ENCODE data around the gene ANTKMT. TPM values are rescaled to one million over a fixed set of nuclear protein-coding genes. Genes with fewer than 3 reads are reported as not detected.

ANTKMT gene
- total RNA-seq, 4 donors from 2014 or later: 13.0 to 29.4 (median 23.8) TPM

DNA sequence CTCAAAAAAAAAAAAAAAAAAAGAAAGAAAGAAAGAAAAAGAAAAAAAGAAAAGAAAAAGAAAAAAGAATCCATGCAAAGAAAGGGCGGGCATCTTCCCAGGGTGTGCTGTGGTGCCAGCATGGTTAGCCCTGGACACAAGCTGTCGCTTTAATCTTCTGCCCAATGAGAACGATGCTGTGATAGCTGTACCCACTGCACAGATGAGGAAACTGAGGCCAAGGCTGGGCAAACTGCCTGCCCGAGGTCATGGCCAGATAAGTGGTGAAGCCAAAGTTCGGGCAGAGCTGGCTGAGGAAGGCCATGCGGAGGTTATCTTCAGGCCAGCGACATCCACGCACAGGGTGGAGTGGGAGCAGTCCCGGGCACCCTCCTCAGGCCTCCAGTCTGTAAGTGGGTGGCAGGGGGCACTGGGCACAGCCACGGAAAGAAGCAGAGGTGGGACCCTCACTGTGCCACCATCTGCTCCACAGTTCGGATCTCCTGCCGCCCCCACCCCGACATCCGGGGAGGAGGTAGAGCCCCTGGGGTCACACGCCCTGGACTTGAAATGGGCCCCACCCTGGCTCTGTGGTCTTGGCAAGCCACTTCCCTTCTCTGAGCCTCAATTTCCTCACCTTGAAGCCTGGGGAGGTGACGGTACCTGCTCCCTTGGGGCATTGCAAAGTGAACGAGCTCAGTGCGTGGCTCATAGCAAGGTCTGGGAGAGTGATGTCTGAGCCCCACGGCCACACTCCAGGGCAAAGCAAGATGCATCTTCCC, 21.9 kb upstream of the ANTKMT start:
- peaks cover 98% of the 10 kb centered on the region for H3K27me3 ChIP-seq
- DNase-seq (ENCODE audit: low spot score in 2 of 2): no peak
- 75% methylated on average over 8 of the region's 19 CpGs for WGBS
- no peak overlapping the region for H3K27ac ChIP-seq
- no peaks in the 10 kb centered on the region for H3K9me3 ChIP-seq
- H3K36me3 ChIP-seq: no peaks in the 10 kb centered on the region
- H3K4me1 ChIP-seq: peaks cover 33% of the 10 kb centered on the region
- no peak for TF ChIP-seq CTCF (IDR thresholded peaks at IDR 0.05)
- no peak for TF ChIP-seq POLR2A (IDR thresholded peaks at IDR 0.05)
- no peak for TF ChIP-seq POLR2AphosphoS5 (IDR thresholded peaks at IDR 0.05)
- H3K4me3 ChIP-seq: no peak overlapping the region

GRCh38 chr16:700684-701584, 20.0 kb upstream of the ANTKMT start:
- H3K27me3 ChIP-seq: peaks cover 97% of the 10 kb centered on the region
- H3K4me3 ChIP-seq: no peak overlapping the region
- WGBS: no CpG with 5 or more reads among the region's 76 CpGs
- peaks cover 26% of the 10 kb centered on the region for H3K4me1 ChIP-seq
- H3K36me3 ChIP-seq: no peaks in the 10 kb centered on the region
- no peak for DNase-seq (ENCODE audit: low spot score in 2 of 2)
- H3K9me3 ChIP-seq: no peaks in the 10 kb centered on the region
- TF ChIP-seq EP300 (IDR thresholded peaks at IDR 0.05): no peak
- TF ChIP-seq POLR2AphosphoS5 (IDR thresholded peaks at IDR 0.05): no peak
- no peak overlapping the region for H3K27ac ChIP-seq

GRCh38 chr16:702341-702740, 18.6 kb upstream of the ANTKMT start:
- no peaks in the 10 kb centered on the region for H3K36me3 ChIP-seq
- 85% methylated on average over 19 of the region's 19 CpGs for WGBS
- no peak overlapping the region for H3K4me3 ChIP-seq
- no peak overlapping the region for H3K27ac ChIP-seq
- H3K4me1 ChIP-seq: peaks cover 34% of the 10 kb centered on the region
- no peak for TF ChIP-seq POLR2AphosphoS5 (IDR thresholded peaks at IDR 0.05)
- no peak for TF ChIP-seq EP300 (IDR thresholded peaks at IDR 0.05)
- TF ChIP-seq CTCF (IDR thresholded peaks at IDR 0.05): no peak
- TF ChIP-seq POLR2A (IDR thresholded peaks at IDR 0.05): no peak
- H3K9me3 ChIP-seq: no peaks in the 10 kb centered on the region
- H3K27me3 ChIP-seq: peaks cover 97% of the 10 kb centered on the region
- no peak for DNase-seq (ENCODE audit: low spot score in 2 of 2)

- Histone ChIP-seq H3K4me1 (peaks cover 35% of the 10 kb centered on the region), H3K9me3 (no peaks in the 10 kb centered on the region), H3K36me3 (no peaks in the 10 kb centered on the region), H3K27ac (no peak overlapping the region), H3K4me3 (no peak overlapping the region), H3K27me3 (peaks cover 97% of the 10 kb centered on the region)
- no peak for DNase-seq (ENCODE audit: low spot score in 2 of 2)
- TF ChIP-seq POLR2AphosphoS5 (IDR thresholded peaks at IDR 0.05): no peak
- TF ChIP-seq POLR2A (IDR thresholded peaks at IDR 0.05): no peak
- TF ChIP-seq EP300 (IDR thresholded peaks at IDR 0.05): no peak
- no peak for TF ChIP-seq CTCF (IDR thresholded peaks at IDR 0.05)
- WGBS: 74% methylated on average over 10 of the region's 12 CpGs
These were observed 17.5 kb upstream of the ANTKMT start for GRCh38 chr16:703406-703805.

DNA sequence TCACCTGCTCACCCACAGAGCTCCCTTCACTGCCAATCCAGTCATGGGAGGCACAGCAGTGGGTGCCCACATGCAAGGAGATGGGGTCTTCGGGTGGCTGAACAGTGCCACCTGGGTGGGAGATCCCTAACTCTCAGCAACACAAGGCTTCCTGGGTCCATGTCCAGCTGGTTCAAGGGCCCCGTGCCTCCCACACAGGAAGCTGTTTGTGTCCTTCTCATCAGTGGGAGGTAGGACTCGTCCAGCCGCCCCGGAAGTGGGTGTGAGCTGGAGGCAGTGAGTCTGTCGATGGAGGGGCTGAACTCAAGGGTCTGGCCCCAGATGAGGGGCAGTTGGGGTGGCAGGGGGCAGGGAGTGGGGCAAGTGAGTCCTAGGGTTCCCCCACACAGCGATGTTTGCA, 16.9 kb upstream of the ANTKMT start:
- Histone ChIP-seq H3K4me3 (no peak overlapping the region), H3K27me3 (peaks cover 99% of the 10 kb centered on the region), H3K9me3 (no peaks in the 10 kb centered on the region), H3K27ac (no peak overlapping the region), H3K4me1 (peaks cover 35% of the 10 kb centered on the region), H3K36me3 (no peaks in the 10 kb centered on the region)
- WGBS: 53% methylated on average over 6 of the region's 7 CpGs
- TF ChIP-seq EP300 (IDR thresholded peaks at IDR 0.05) (no peak), CTCF (IDR thresholded peaks at IDR 0.05) (no peak), POLR2AphosphoS5 (IDR thresholded peaks at IDR 0.05) (no peak), POLR2A (IDR thresholded peaks at IDR 0.05) (no peak)
- DNase-seq (ENCODE audit: low spot score in 2 of 2): no peak
